ENCODE data around the gene RBP3. TPM values are rescaled to one million over a fixed set of nuclear protein-coding genes. Genes with fewer than 3 reads are reported as not detected.

Gene RBP3
- polyA plus RNA-seq, 3 donors, result not detected

GRCh38 chr10:47329855-47330254 is 18.3 kb upstream of the RBP3 start:
- Mint-ChIP-seq H3K4me1 (no peaks in the 10 kb centered on the region), H3K36me3 (no peaks in the 10 kb centered on the region), H3K27me3 (ENCODE audit: low read depth in 3 of 3) (peaks cover 0 to 3% (median 0%) of the 10 kb centered on the region in 3 donors), H3K9me3 (peaks cover 0 to 12% (median 3%) of the 10 kb centered on the region in 7 donors), H3K27ac (no peak overlapping the region), H3K4me3 (no peak overlapping the region)
- no peak for TF ChIP-seq CTCF (IDR thresholded peaks at IDR 0.05)
- Histone ChIP-seq H3K36me3 (replicated peaks in 1 of 2; ENCODE audit: control insufficient read depth in 1 of 2, insufficient read depth in 2 of 2, low read length in 2 of 2) (no peaks in the 10 kb centered on the region), H3K27me3 (ENCODE audit: control insufficient read depth in 2 of 2, insufficient read depth in 2 of 2, low read length in 2 of 2) (no peaks in the 10 kb centered on the region), H3K9me3 (replicated peaks in 1 of 2; ENCODE audit: control insufficient read depth in 1 of 2, insufficient read depth in 1 of 2, low read length in 2 of 2) (no peaks in the 10 kb centered on the region), H3K79me2 (ENCODE audit: insufficient read depth, low read length) (no peaks in the 10 kb centered on the region), H3K4me2 (replicated peaks; ENCODE audit: extremely low read depth, low read length, poor library complexity, severe bottlenecking) (no peak overlapping the region), H3K27ac (ENCODE audit: low read depth in 1 of 2, low read length in 2 of 2) (no peak overlapping the region), H3K4me3 (replicated peaks in 1 of 3; ENCODE audit: low read depth in 2 of 3, low read length in 3 of 3) (no peak overlapping the region), H4K20me1 (ENCODE audit: insufficient read depth, low read length) (no peaks in the 10 kb centered on the region), H3K9ac (ENCODE audit: insufficient read depth, low read length, poor library complexity, severe bottlenecking) (no peak overlapping the region), H2AFZ (ENCODE audit: insufficient read depth, low read depth, low read length, poor library complexity, severe bottlenecking) (no peak overlapping the region), H3K4me1 (ENCODE audit: control insufficient read depth in 1 of 2, insufficient read depth in 2 of 2, low read length in 2 of 2) (no peaks in the 10 kb centered on the region)
- DNase-seq, result no peak
- 92% methylated on average over 3 of the region's 4 CpGs for WGBS (ENCODE audit: insufficient coverage)
- intact Hi-C loops (cut with micrococcal nuclease), result no loop called here

DNA sequence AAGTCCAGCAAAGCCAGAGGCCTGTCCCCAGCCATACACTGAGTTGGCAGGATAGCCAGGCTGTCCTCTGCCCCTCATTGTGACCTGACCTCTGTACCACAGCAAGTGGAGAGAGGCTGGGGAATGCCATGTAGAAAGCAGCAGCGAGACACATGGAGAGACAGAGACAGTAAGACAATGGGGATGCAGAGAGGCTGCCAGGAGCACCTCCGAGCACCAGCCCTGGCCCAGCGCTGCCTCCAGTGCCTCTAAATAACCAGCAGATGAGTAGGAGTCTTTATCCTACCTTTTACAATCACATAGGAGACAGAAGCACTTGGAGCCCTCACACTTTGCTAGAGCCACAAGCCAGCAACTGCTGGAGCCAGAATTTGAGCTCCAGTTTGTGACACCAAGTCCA is 17.8 kb upstream of the RBP3 start:
- TF ChIP-seq CTCF (IDR thresholded peaks at IDR 0.05), result no peak
- Histone ChIP-seq H3K36me3 (replicated peaks in 1 of 2; ENCODE audit: control insufficient read depth in 1 of 2, insufficient read depth in 2 of 2, low read length in 2 of 2) (no peaks in the 10 kb centered on the region), H3K4me2 (replicated peaks; ENCODE audit: extremely low read depth, low read length, poor library complexity, severe bottlenecking) (no peak overlapping the region), H3K4me1 (ENCODE audit: control insufficient read depth in 1 of 2, insufficient read depth in 2 of 2, low read length in 2 of 2) (no peaks in the 10 kb centered on the region), H2AFZ (ENCODE audit: insufficient read depth, low read depth, low read length, poor library complexity, severe bottlenecking) (no peak overlapping the region), H3K9me3 (replicated peaks in 1 of 2; ENCODE audit: control insufficient read depth in 1 of 2, insufficient read depth in 1 of 2, low read length in 2 of 2) (no peaks in the 10 kb centered on the region), H3K27me3 (ENCODE audit: control insufficient read depth in 2 of 2, insufficient read depth in 2 of 2, low read length in 2 of 2) (no peaks in the 10 kb centered on the region), H3K4me3 (replicated peaks in 1 of 3; ENCODE audit: low read depth in 2 of 3, low read length in 3 of 3) (no peak overlapping the region), H3K79me2 (ENCODE audit: insufficient read depth, low read length) (no peaks in the 10 kb centered on the region), H4K20me1 (ENCODE audit: insufficient read depth, low read length) (no peaks in the 10 kb centered on the region), H3K9ac (ENCODE audit: insufficient read depth, low read length, poor library complexity, severe bottlenecking) (no peak overlapping the region), H3K27ac (ENCODE audit: low read depth in 1 of 2, low read length in 2 of 2) (no peak overlapping the region)
- DNase-seq, result no peak
- H3K27me3 Mint-ChIP-seq (ENCODE audit: low read depth in 3 of 3), result peaks cover 0 to 3% (median 0%) of the 10 kb centered on the region in 3 donors
- peaks cover 0 to 12% (median 3%) of the 10 kb centered on the region in 7 donors for H3K9me3 Mint-ChIP-seq
- WGBS (ENCODE audit: insufficient coverage), result 89% methylated on average over 2 of the region's 3 CpGs
- no peaks in the 10 kb centered on the region for H3K4me1 Mint-ChIP-seq
- no peaks in the 10 kb centered on the region for H3K36me3 Mint-ChIP-seq
- no peak overlapping the region for H3K4me3 Mint-ChIP-seq
- intact Hi-C loops (cut with micrococcal nuclease), result no loop called here
- no peak overlapping the region for H3K27ac Mint-ChIP-seq
